HG03442 (cell line): ENCODE results near the gene CAGE1.
A peak's percentile ranks its signal among the peaks of the same experiment; 100 is the strongest.
"Not testable (repeated sequence)": the region's sequence is repeated elsewhere in the genome, so short reads cannot be mapped to it uniquely, and the experiment has no call there.

Experiments
- ATAC-seq: cut with Tn5 transposase; IDR thresholded peaks from one replicate; pipeline ENCODE4 v1.9.1; 2021; ENCODE audit warnings: mild to moderate bottlenecking, moderate library complexity; ENCODE audit not compliant: unreplicated experiment

Gene CAGE1

GRCh38 chr6:7410851-7411250 lies 21.3 kb upstream of the CAGE1 start:
- no peak for ATAC-seq

GRCh38 chr6:7409740-7410139 lies 20.2 kb upstream of the CAGE1 start:
- ATAC-seq = no peak

GRCh38 chr6:7406743-7407142 lies 17.2 kb upstream of the CAGE1 start:
- ATAC-seq = no peak

GRCh38 chr6:7404546-7404945 lies 15.0 kb upstream of the CAGE1 start:
- ATAC-seq = no peak

GRCh38 chr6:7402716-7403115 lies 13.2 kb upstream of the CAGE1 start:
- ATAC-seq = no peak

GRCh38 chr6:7401075-7401474 lies 11.5 kb upstream of the CAGE1 start:
- no peak for ATAC-seq

GRCh38 chr6:7392402-7392801 lies 2.9 kb upstream of the CAGE1 start:
- no peak for ATAC-seq

- no peak for ATAC-seq
These were observed 1.6 kb upstream of the CAGE1 start for GRCh38 chr6:7391151-7391550.

- peak; percentile 12 for ATAC-seq
These were observed 810 bp upstream of the CAGE1 start for GRCh38 chr6:7390226-7390878.

GRCh38 chr6:7389162-7389450 lies 436 bp downstream of the CAGE1 start:
- ATAC-seq = no peak

GRCh38 chr6:7381092-7381491 lies 8.4 kb downstream of the CAGE1 start:
- no peak for ATAC-seq

- no peak for ATAC-seq
These were observed 10.8 kb downstream of the CAGE1 start for GRCh38 chr6:7378740-7379139.

GRCh38 chr6:7377961-7378360 lies 11.6 kb downstream of the CAGE1 start:
- no peak for ATAC-seq

- ATAC-seq = no peak
These were observed 15.8 kb downstream of the CAGE1 start for GRCh38 chr6:7373739-7374138.

- ATAC-seq = no peak
These were observed 22.1 kb downstream of the CAGE1 start for GRCh38 chr6:7367408-7367807.

GRCh38 chr6:7351916-7352315 lies 37.6 kb downstream of the CAGE1 start:
- not testable (repeated sequence) for ATAC-seq

- ATAC-seq = not testable (repeated sequence)
These were observed 39.0 kb downstream of the CAGE1 start for GRCh38 chr6:7350591-7350990.

- not testable (repeated sequence) for ATAC-seq
These were observed 42.0 kb downstream of the CAGE1 start for GRCh38 chr6:7347551-7347997.

- not testable (repeated sequence) for ATAC-seq
These were observed 44.6 kb downstream of the CAGE1 start for GRCh38 chr6:7344773-7345450.

GRCh38 chr6:7343546-7344475 lies 45.7 kb downstream of the CAGE1 start:
- ATAC-seq = no peak

- peak; percentile 79 for ATAC-seq
These were observed 47.4 kb downstream of the CAGE1 start for GRCh38 chr6:7341989-7342742.
